GM23338 (cell line): ENCODE results near the gene CRHR1. TPM values are rescaled to one million over a fixed set of nuclear protein-coding genes. Genes with fewer than 3 reads are reported as not detected.

Source experiments
- ATAC-seq: fragments of 200-7000 bp; cut with Tn5 transposase; 3 replicates; pipeline ENCODE4 v1.9.1; 2020
- DNase-seq: peaks from one replicate; pipeline ENCODE4 v3.0.0-alpha.2; 2015; ENCODE audit warnings: low spot score
- H2AFZ ChIP-seq: fragments of 200-600 bp; sonication (generic); 2 replicates; pipeline ENCODE4 v1.8.0; 2016; ENCODE audit warnings: antibody characterized with exemption, mild to moderate bottlenecking, moderate library complexity
- H3F3A ChIP-seq: fragments of 200-600 bp; sonication (generic); replicated peaks from 2 replicates; pipeline ENCODE4 v1.8.0; 2017; ENCODE audit warnings: antibody characterized with exemption, mixed run types, low read depth
- H3K27ac ChIP-seq: fragments of 200-600 bp; sonication (generic); 2 replicates; pipeline ENCODE4 v1.6.1; 2016; ENCODE audit warnings: low read depth
- H3K27me3 ChIP-seq: fragments of 200-600 bp; sonication (generic); 2 replicates; pipeline ENCODE4 v1.8.0; 2016; ENCODE audit warnings: mild to moderate bottlenecking, mixed run types, moderate library complexity; ENCODE audit not compliant: insufficient read depth
- H3K36me3 ChIP-seq: fragments of 200-600 bp; sonication (generic); 2 replicates; pipeline ENCODE4 v1.8.0; 2016; ENCODE audit warnings: mild to moderate bottlenecking; ENCODE audit not compliant: insufficient read depth
- H3K4me1 ChIP-seq: fragments of 200-600 bp; sonication (generic); 2 replicates; pipeline ENCODE4 v1.8.0; 2016; ENCODE audit warnings: mild to moderate bottlenecking, moderate library complexity; ENCODE audit not compliant: insufficient read depth
- H3K4me2 ChIP-seq: fragments of 200-600 bp; sonication (generic); 2 replicates; pipeline ENCODE4 v1.7.1; 2017; ENCODE audit warnings: mixed run types
- H3K4me3 ChIP-seq: fragments of 200-600 bp; sonication (generic); 2 replicates; pipeline ENCODE4 v1.6.1; 2016; ENCODE audit warnings: mixed run types
- H3K79me2 ChIP-seq: fragments of 200-600 bp; sonication (generic); replicated peaks from 2 replicates; pipeline ENCODE4 v1.8.0; 2017; ENCODE audit warnings: mild to moderate bottlenecking; ENCODE audit not compliant: insufficient read depth
- H3K9me2 ChIP-seq: fragments of 200-600 bp; sonication (generic); 2 replicates; pipeline ENCODE4 v1.8.0; 2017; ENCODE audit not compliant: insufficient read depth
- H4K20me1 ChIP-seq: fragments of 200-600 bp; sonication (generic); replicated peaks from 2 replicates; pipeline ENCODE4 v1.8.0; 2017; ENCODE audit warnings: mild to moderate bottlenecking; ENCODE audit not compliant: insufficient read depth
- H3K27ac Mint-ChIP-seq: 2 replicates; pipeline ENCODE4 v1.8.0; 2020; ENCODE audit warnings: inconsistent platforms, mild to moderate bottlenecking, moderate library complexity, mixed read lengths
- H3K27me3 Mint-ChIP-seq: 3 replicates; pipeline ENCODE4 v1.8.0; 2022; ENCODE audit warnings: low read depth, mild to moderate bottlenecking, moderate library complexity, mixed read lengths, inconsistent platforms; ENCODE audit not compliant: insufficient read depth, poor library complexity
- H3K36me3 Mint-ChIP-seq: 3 replicates; pipeline ENCODE4 v1.8.0; 2021; ENCODE audit warnings: low read depth, mild to moderate bottlenecking, inconsistent platforms, moderate library complexity, mixed read lengths
- H3K4me1 Mint-ChIP-seq: 3 replicates; pipeline ENCODE4 v1.8.0; 2020; ENCODE audit warnings: mild to moderate bottlenecking, inconsistent platforms, mixed read lengths
- H3K4me3 Mint-ChIP-seq: 3 replicates; pipeline ENCODE4 v1.8.0; 2021; ENCODE audit warnings: moderate library complexity, mild to moderate bottlenecking, inconsistent platforms, mixed read lengths
- H3K9me3 Mint-ChIP-seq: 3 replicates; pipeline ENCODE4 v1.8.0; 2020; ENCODE audit warnings: moderate library complexity, mild to moderate bottlenecking, inconsistent platforms, mixed read lengths
- CREB1 ChIP-seq: fragments of 250-450 bp; sonication (Bioruptor Pico); IDR thresholded peaks from 2 replicates; pipeline ENCODE4 v1.5.0; 2020; ENCODE audit warnings: low read depth, mild to moderate bottlenecking, moderate library complexity
- CTCF ChIP-seq, 2 experiments: fragments of 200-600 bp in 1 of 2; sonication (generic) in 1 of 2; conservative IDR thresholded peaks; 2 replicates each; pipeline versions ENCODE4 v1.5.1 to v1.6.1; 2016 to 2017; ENCODE audit warnings: antibody characterized with exemption in 2 of 2, low read depth in 2 of 2, mild to moderate bottlenecking in 2 of 2, moderate library complexity in 1 of 2
- ETS1 ChIP-seq: IDR thresholded peaks from 2 replicates; pipeline ENCODE4 v1.6.1; 2016; ENCODE audit warnings: antibody characterized with exemption
- NANOG ChIP-seq: IDR thresholded peaks from 2 replicates; pipeline ENCODE4 v1.6.1; 2016; ENCODE audit warnings: antibody characterized with exemption, borderline replicate concordance
- POLR2AphosphoS5 ChIP-seq: IDR thresholded peaks from 2 replicates; pipeline ENCODE4 v1.6.1; 2016; ENCODE audit warnings: antibody characterized with exemption, low read depth
- REST ChIP-seq: IDR thresholded peaks from one replicate; pipeline ENCODE4 v1.6.1; 2018; ENCODE audit warnings: antibody characterized with exemption; ENCODE audit not compliant: unreplicated experiment
- STAT1 ChIP-seq: IDR thresholded peaks from one replicate; pipeline ENCODE4 v1.6.1; 2016; ENCODE audit warnings: antibody characterized with exemption; ENCODE audit not compliant: unreplicated experiment
- polyA plus RNA-seq: library from polyadenylated mRNA; unstranded; fragments of >200 nt; fragmentation: Nextera tagmentation; extraction: Ambion mirVana; gene quantifications from 2 replicates; pipeline ENCODE4 v1.2.1, GENCODE V29; 2016
- total RNA-seq: library from RNA; depleted of rRNA; stranded (reverse); fragments of >200 nt; shearing (Covaris generic); gene quantifications from 2 replicates; pipeline ENCODE4 v1.2.3, GENCODE V29; 2014

Gene CRHR1
- total and polyA plus RNA-seq, 2 experiments from 2014 or later: 0.19 to 0.76 TPM

GRCh38 chr17:45792437-45792836 lies 8.3 kb downstream of the CRHR1 start:
- H3K4me3 Mint-ChIP-seq: no peak overlapping the region; the same call in 2 of the 3 replicates
- Histone ChIP-seq H3K9me2 (no peaks in the 10 kb centered on the region), H3K27ac (no peak overlapping the region), H3K79me2 (no peaks in the 10 kb centered on the region), H3K36me3 (no peaks in the 10 kb centered on the region), H3K27me3 (peaks cover 9% of the 10 kb centered on the region; the same call in 1 of the 2 replicates), H3K4me2 (no peak overlapping the region), H3K4me3 (no peak overlapping the region), H3F3A (no peaks in the 10 kb centered on the region), H4K20me1 (no peaks in the 10 kb centered on the region; the same call in 1 of the 2 replicates), H3K4me1 (peaks cover 12% of the 10 kb centered on the region; the same call in 1 of the 2 replicates), H2AFZ (no peak overlapping the region)
- H3K9me3 Mint-ChIP-seq: no peaks in the 10 kb centered on the region
- no peak overlapping the region for H3K27ac Mint-ChIP-seq
- no peak for TF ChIP-seq STAT1
- TF ChIP-seq ETS1: no peak
- TF ChIP-seq POLR2AphosphoS5: no peak
- no peak for TF ChIP-seq CTCF (conservative IDR thresholded peaks at IDR 0.05; ENCODE audit: low read depth in 2 of 2)
- peaks cover 36% of the 10 kb centered on the region for H3K4me1 Mint-ChIP-seq
- H3K27me3 Mint-ChIP-seq: peaks cover 10% of the 10 kb centered on the region
- ATAC-seq (no peak), DNase-seq (no peak)
- H3K36me3 Mint-ChIP-seq: no peaks in the 10 kb centered on the region; the same call in 2 of the 3 replicates

GRCh38 chr17:45792995-45793755 lies 9.1 kb downstream of the CRHR1 start:
- no peaks in the 10 kb centered on the region; the same call in 2 of the 3 replicates for H3K36me3 Mint-ChIP-seq

More at GRCh38 chr17:45792995-45793755, 9.1 kb downstream of the CRHR1 start:
- H3K79me2 ChIP-seq: no peaks in the 10 kb centered on the region
- H3K4me2 ChIP-seq: no peak overlapping the region
- DNase-seq (no peak), ATAC-seq (no peak)
- Mint-ChIP-seq H3K27me3 (peaks cover 10% of the 10 kb centered on the region), H3K9me3 (no peaks in the 10 kb centered on the region), H3K4me3 (no peak overlapping the region), H3K27ac (no peak overlapping the region), H3K4me1 (peaks cover 33% of the 10 kb centered on the region)
- no peaks in the 10 kb centered on the region for H3K36me3 ChIP-seq
- no peaks in the 10 kb centered on the region; the same call in 1 of the 2 replicates for H4K20me1 ChIP-seq
- no peaks in the 10 kb centered on the region for H3K9me2 ChIP-seq
- no peaks in the 10 kb centered on the region for H3F3A ChIP-seq
- H3K27ac ChIP-seq: no peak overlapping the region
- no peak overlapping the region for H2AFZ ChIP-seq
- H3K4me3 ChIP-seq: no peak overlapping the region
- TF ChIP-seq STAT1 (no peak), NANOG (no peak), CREB1 (CRISPR knock-in tag) (no peak), REST (no peak)
- peaks cover 5% of the 10 kb centered on the region; the same call in 1 of the 2 replicates for H3K27me3 ChIP-seq
- peaks cover 5% of the 10 kb centered on the region; the same call in 1 of the 2 replicates for H3K4me1 ChIP-seq
